GM12873 (cell line): ENCODE data around the gene CDC5L.

Experiments used
- CTCF ChIP-seq: IDR thresholded peaks from 2 replicates; pipeline ENCODE4 v1.5.1; 2012; ENCODE audit warnings: low read depth, mild to moderate bottlenecking, moderate library complexity, low read length, control low read depth; ENCODE audit not compliant: insufficient read depth; ENCODE audit errors: missing control alignments

Gene CDC5L

GRCh38 chr6:44477293-44477894 lies 89.9 kb downstream of the CDC5L start:
- TF ChIP-seq CTCF, result no peak

GRCh38 chr6:44478158-44478557 lies 90.7 kb downstream of the CDC5L start:
- TF ChIP-seq CTCF, result no peak

GRCh38 chr6:44478591-44479254 lies 91.2 kb downstream of the CDC5L start:
- TF ChIP-seq CTCF, result no peak

GRCh38 chr6:44480097-44480541 lies 92.6 kb downstream of the CDC5L start:
- no peak for TF ChIP-seq CTCF

- no peak for TF ChIP-seq CTCF
Measured at GRCh38 chr6:44481056-44481455, 93.5 kb downstream of the CDC5L start.

- no peak for TF ChIP-seq CTCF
Measured at GRCh38 chr6:44481760-44482159, 94.3 kb downstream of the CDC5L start.

GRCh38 chr6:44485601-44486401 lies 98.3 kb downstream of the CDC5L start:
- TF ChIP-seq CTCF, result no peak
